Thyroid gland (tissue), 4 donors: ENCODE results near the gene TASL. TPM values are rescaled to one million over a fixed set of nuclear protein-coding genes. Genes with fewer than 3 reads are reported as not detected.
"Not testable (repeated sequence)": the region's sequence is repeated elsewhere in the genome, so short reads cannot be mapped to it uniquely, and the experiment has no call there.

ENCODE experiments used
- DNase-seq, 2 donors: peaks; one replicate each; pipeline ENCODE4 v3.0.0-alpha.2; 2019
- H3K27ac ChIP-seq, 3 donors: fragments of 200-600 bp; sonication (generic); 1 replicate in 2 of 3; 2 replicates in 1 of 3; pipeline ENCODE4 v1.5.1; 2016 to 2019; ENCODE audit warnings: mild to moderate bottlenecking in 1 of 3, moderate library complexity in 1 of 3
- H3K27me3 ChIP-seq: fragments of 200-600 bp; sonication (generic); one replicate; pipeline ENCODE4 v1.5.1; 2019
- H3K36me3 ChIP-seq, 2 donors: fragments of 200-600 bp; sonication (generic); one replicate each; pipeline ENCODE4 v1.5.1; 2016 to 2019
- H3K4me1 ChIP-seq, 2 donors: fragments of 200-600 bp; sonication (generic); one replicate each; pipeline ENCODE4 v1.5.1; 2017 to 2019
- H3K4me3 ChIP-seq, 3 donors: fragments of 200-600 bp; sonication (generic); replicated peaks in 1 of 3; 1 replicate in 2 of 3; 2 replicates in 1 of 3; pipeline ENCODE4 v1.5.1; 2016; ENCODE audit warnings: mild to moderate bottlenecking in 1 of 3
- H3K9me3 ChIP-seq: fragments of 200-600 bp; sonication (generic); one replicate; pipeline ENCODE4 v1.5.1; 2017
- POLR2A ChIP-seq, 2 donors: fragments of 450-650 bp; IDR thresholded peaks; one replicate each; pipeline ENCODE4 v1.6.1; 2017; ENCODE audit warnings: antibody characterized with exemption in 2 of 2, mild to moderate bottlenecking in 2 of 2, moderate library complexity in 1 of 2
- WGBS, 2 donors: methylation state at CpG; one replicate each; pipeline ENCODE4 v1.1.5; 2017; 5-methylcytosine and 5-hydroxymethylcytosine counted together
- intact Hi-C: fragments of 100-400 bp; cut with DNase I; formaldehyde crosslinking; loops from one replicate; pipeline ENCODE4 v1.15.1; 2023
- total RNA-seq, 4 donors: library from RNA; depleted of rRNA; stranded (reverse); fragments of >200 nt; gene quantifications; one replicate each; pipeline ENCODE4 v1.2.3, GENCODE V29; 2016
- TF ChIP-seq, protein P1 (sequence below), 6 experiments: fragments of 200-600 bp in 3 of 6; fragments of 450-650 bp in 3 of 6; sonication (generic) in 3 of 6; IDR thresholded peaks; one replicate each; pipeline ENCODE4 v1.5.1; 2016 to 2019; ENCODE audit warnings: antibody characterized with exemption in 6 of 6, mild to moderate bottlenecking in 2 of 6, inconsistent platforms in 1 of 6, moderate library complexity in 1 of 6

Gene TASL
- total RNA-seq, 4 donors from 2014 or later, result 0.22 to 0.81 (median 0.33) TPM

GRCh38 chrX:30568136-30568535, 9.4 kb downstream of the TASL start:
- TF ChIP-seq, protein P1, sequence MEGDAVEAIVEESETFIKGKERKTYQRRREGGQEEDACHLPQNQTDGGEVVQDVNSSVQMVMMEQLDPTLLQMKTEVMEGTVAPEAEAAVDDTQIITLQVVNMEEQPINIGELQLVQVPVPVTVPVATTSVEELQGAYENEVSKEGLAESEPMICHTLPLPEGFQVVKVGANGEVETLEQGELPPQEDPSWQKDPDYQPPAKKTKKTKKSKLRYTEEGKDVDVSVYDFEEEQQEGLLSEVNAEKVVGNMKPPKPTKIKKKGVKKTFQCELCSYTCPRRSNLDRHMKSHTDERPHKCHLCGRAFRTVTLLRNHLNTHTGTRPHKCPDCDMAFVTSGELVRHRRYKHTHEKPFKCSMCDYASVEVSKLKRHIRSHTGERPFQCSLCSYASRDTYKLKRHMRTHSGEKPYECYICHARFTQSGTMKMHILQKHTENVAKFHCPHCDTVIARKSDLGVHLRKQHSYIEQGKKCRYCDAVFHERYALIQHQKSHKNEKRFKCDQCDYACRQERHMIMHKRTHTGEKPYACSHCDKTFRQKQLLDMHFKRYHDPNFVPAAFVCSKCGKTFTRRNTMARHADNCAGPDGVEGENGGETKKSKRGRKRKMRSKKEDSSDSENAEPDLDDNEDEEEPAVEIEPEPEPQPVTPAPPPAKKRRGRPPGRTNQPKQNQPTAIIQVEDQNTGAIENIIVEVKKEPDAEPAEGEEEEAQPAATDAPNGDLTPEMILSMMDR (IDR thresholded peaks at IDR 0.05), result no peak
- no peak for TF ChIP-seq POLR2A (IDR thresholded peaks at IDR 0.05)
- DNase-seq, result no peak
- Histone ChIP-seq H3K27ac (no peak overlapping the region), H3K4me3 (no peak overlapping the region), H3K9me3 (no peaks in the 10 kb centered on the region), H3K36me3 (no peaks in the 10 kb centered on the region), H3K27me3 (no peaks in the 10 kb centered on the region), H3K4me1 (no peaks in the 10 kb centered on the region)
- intact Hi-C loops, result no loop called here
- 83 to 91% methylated on average over 4 of the region's 4 CpGs for WGBS, 2 donors

- H3K36me3 ChIP-seq, result not testable (repeated sequence)
- 58 to 86% methylated on average over 5 of the region's 5 CpGs for WGBS, 2 donors
These were observed 14.5 kb downstream of the TASL start for GRCh38 chrX:30563070-30563469.

DNA sequence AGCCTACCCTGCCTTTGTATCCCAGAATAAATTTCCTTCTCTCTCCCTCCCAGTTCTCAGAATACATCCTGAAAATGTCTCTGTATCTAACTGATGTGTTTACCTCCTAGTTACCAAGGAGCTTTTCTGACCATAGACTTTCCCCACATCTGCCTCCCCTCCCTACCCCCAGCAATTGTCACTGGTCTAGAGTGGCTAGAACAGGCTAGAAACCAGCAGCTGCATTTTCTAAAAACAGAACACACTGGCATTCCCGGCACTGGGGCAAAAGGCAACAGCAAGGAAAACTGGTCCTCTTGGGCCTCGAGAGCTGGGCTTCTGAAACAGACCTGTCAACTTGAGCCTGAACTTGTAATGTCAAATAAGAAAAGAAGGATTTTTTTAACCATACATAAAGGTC, 16.4 kb downstream of the TASL start:
- H3K9me3 ChIP-seq, result no peaks in the 10 kb centered on the region
- no peak overlapping the region for H3K4me3 ChIP-seq
- H3K27ac ChIP-seq, result no peak overlapping the region
- TF ChIP-seq, protein P1 (IDR thresholded peaks at IDR 0.05), result no peak
- no peak for TF ChIP-seq POLR2A (IDR thresholded peaks at IDR 0.05)
- 48 to 55% methylated on average over 2 of the region's 2 CpGs for WGBS, 2 donors
- no peaks in the 10 kb centered on the region for H3K27me3 ChIP-seq
- no peaks in the 10 kb centered on the region for H3K4me1 ChIP-seq
- intact Hi-C loops, result no loop called here
- DNase-seq, result no peak
- no peaks in the 10 kb centered on the region for H3K36me3 ChIP-seq

More at GRCh38 chrX:30563070-30563469, 14.5 kb downstream of the TASL start:
- H3K27ac ChIP-seq, H3K4me3 ChIP-seq, H3K27me3 ChIP-seq, H3K9me3 ChIP-seq, H3K4me1 ChIP-seq, DNase-seq, intact Hi-C loops: not testable (repeated sequence)

DNA sequence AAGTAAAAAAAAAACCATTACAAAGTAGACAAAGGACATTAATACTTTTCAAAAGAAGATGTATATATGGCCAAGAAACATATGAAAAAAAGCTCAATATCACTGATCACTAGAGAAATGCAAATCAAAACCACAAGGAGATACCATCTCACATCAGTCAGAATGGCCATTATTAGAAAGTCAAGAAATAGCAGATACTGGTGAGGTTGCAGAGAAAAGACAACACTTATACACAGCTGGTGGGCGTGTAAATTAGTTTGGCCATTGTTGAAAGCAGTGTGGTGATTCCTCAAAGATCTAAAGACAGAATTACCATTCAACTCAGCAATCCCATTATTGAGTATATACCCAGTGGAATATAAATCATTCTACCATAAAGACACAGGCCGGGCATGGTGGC, 39.3 kb downstream of the TASL start:
- WGBS, 2 donors, result 87 to 92% methylated on average over 1 to 2 of the region's 2 CpGs
- no peak overlapping the region for H3K4me3 ChIP-seq
- H3K27ac ChIP-seq, result no peak overlapping the region
- H3K36me3 ChIP-seq, result no peaks in the 10 kb centered on the region
- intact Hi-C loops, result no loop called here
- DNase-seq, result no peak
- H3K9me3 ChIP-seq, result no peaks in the 10 kb centered on the region
- TF ChIP-seq, protein P1 (IDR thresholded peaks at IDR 0.05), result no peak
- TF ChIP-seq POLR2A (IDR thresholded peaks at IDR 0.05), result no peak
- no peaks in the 10 kb centered on the region for H3K27me3 ChIP-seq
- no peaks in the 10 kb centered on the region for H3K4me1 ChIP-seq

DNA sequence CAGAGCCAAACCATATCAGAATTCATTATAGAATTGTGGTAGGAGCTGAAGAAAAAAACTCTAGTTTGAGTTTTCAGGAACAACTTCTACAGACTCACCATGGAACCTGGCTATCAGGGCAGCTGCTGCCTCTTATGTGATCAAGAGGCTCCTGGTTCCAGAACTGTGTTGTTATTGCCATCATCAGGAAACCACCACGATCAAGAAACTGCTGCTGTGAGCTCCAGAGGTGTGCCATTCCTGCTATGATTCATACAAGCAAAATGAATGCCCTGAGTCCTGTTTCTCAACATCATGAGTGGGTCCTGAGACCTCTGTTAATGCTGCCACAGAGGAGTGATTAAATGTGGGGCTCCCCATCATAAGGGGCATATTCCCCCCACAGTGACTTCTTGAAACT, 43.7 kb downstream of the TASL start:
- no peak overlapping the region for H3K27ac ChIP-seq
- no peak overlapping the region for H3K4me3 ChIP-seq
- no peaks in the 10 kb centered on the region for H3K27me3 ChIP-seq
- 45% methylated on average over 1 of the region's 1 CpG; no CpG with 5 or more reads in 1 of the 2 donors for WGBS, 2 donors
- intact Hi-C loops, result no loop called here
- no peak for DNase-seq
- TF ChIP-seq, protein P1 (IDR thresholded peaks at IDR 0.05), result no peak
- no peak for TF ChIP-seq POLR2A (IDR thresholded peaks at IDR 0.05)
- no peaks in the 10 kb centered on the region for H3K4me1 ChIP-seq
- no peaks in the 10 kb centered on the region for H3K36me3 ChIP-seq
- no peaks in the 10 kb centered on the region for H3K9me3 ChIP-seq

DNA sequence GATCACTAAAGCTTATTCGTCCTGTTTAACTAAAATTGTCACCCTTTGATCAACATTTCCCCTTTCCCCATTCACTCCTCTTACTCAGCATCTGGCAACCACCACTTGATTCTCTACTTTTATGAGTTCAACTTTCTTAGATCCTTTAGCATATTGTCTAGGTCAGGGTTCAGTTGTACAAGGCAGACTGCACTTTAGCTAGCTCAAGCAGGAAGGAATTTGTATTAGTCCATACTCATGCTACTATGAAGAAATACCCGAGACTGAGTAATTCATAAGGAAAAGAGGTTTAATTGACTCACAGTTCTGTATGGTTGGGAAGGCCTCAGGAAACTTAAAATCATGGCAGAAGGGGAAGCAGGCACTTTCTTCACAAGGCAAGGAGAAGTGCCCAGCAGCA, 44.3 kb downstream of the TASL start:
- intact Hi-C loops, result no loop called here
- H3K27ac ChIP-seq, result no peak overlapping the region
- WGBS, 2 donors, result 29 to 77% methylated on average over 2 of the region's 2 CpGs
- H3K27me3 ChIP-seq, result no peaks in the 10 kb centered on the region
- H3K9me3 ChIP-seq, result no peaks in the 10 kb centered on the region
- H3K4me3 ChIP-seq, result no peak overlapping the region
- TF ChIP-seq POLR2A (IDR thresholded peaks at IDR 0.05), result no peak
- TF ChIP-seq, protein P1 (IDR thresholded peaks at IDR 0.05), result no peak
- DNase-seq, result no peak
- no peaks in the 10 kb centered on the region for H3K36me3 ChIP-seq
- no peaks in the 10 kb centered on the region for H3K4me1 ChIP-seq
